HPDE6-E6E7 (cell line): ENCODE data around the gene ASB2.
A peak's percentile ranks its signal among the peaks of the same experiment; 100 is the strongest.

Experiments
- DNase-seq: peaks from one replicate; pipeline ENCODE4 v3.0.0; 2011; ENCODE audit warnings: missing footprints; ENCODE audit errors: extremely low spot score

The ASB2 gene

DNA sequence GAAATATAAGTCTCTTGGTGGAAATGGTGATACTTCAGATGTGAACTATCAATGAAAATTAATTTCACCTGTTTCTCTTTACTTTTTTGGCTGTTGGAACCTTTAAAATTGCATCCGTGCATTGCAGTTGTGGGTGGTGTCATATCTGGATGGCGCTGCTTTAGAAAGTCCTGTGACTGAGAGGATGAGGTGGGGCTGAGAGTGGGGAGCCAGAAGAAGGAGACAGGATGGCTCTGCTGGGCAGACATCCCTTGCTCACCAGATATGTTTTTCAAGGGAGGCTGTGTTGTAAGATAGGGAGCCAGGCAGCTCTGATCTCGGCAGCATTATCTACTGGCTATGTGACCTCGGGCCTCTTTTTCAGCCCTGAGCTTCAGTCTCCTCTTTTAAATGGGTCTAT lies 12.7 kb downstream of the ASB2 start:
- DNase-seq: no peak

DNA sequence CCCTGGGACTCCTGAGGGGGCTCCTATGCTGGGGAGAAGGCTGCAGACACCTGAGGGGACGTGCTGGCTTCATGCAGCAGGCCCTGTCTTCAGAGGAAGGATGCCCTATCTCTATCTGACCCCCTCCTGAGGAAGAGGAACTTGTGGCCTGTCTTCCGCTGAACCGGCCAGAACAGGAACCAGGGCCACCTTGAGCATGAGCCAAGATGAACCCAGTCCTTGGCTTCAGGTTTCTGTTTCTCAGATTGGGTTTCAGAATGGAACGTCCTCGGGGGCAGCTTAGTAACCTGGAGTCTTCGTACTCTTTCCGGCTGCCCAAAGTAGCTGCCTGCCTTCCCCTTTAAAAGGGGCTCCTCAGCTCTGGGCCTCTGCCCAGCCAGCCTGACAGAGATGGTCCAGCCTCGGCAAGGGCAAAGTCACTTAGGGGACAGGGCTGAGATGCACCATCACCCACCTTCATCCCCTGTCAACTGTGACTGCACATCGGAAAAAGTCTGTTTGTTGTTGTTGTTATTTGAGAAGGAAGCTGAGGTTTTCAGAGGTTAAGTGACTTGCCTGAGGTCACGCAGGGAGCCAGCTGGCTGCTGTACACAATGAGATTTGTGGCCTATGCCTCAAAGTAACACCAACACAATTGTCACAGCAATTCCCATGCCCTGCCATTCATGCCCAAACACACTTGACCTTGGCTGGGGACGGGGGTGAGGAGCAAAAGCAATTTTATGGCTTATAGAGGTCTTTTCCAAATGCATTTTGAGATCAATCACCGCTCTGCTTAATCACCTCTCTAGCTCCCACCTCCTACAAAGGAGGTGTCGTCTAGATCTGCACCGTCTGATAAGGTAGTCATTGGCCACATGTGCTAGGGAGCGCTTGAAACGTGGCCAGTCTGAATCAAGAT lies 13.4 kb downstream of the ASB2 start:
- no peak for DNase-seq

DNA sequence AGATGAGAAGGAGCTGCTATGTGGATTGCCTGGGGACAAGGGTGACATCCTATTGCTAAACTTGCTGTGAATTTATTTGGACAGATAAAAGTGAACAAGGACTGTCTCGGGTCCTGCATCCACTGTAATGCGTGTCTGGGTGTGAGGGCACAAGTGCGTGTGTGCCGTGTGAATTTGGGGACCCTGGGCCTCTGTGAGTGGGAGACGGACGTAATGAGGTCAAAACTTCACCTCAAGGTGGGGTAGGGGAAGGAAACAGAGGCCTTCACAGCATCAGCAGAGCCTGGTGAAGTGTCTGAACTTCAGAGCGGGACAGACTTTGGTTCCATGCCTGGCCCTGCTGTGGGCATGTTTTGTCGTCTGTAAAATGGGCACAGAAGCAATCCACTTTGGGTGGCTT lies 14.8 kb downstream of the ASB2 start:
- no peak for DNase-seq

- DNase-seq: no peak
Measured at GRCh38 chr14:93960774-93961438, 15.5 kb downstream of the ASB2 start.

- DNase-seq: no peak
Measured at GRCh38 chr14:93960108-93960475, 16.3 kb downstream of the ASB2 start.

- peak; percentile 98 for DNase-seq
Measured at GRCh38 chr14:93959239-93960107, 16.9 kb downstream of the ASB2 start.

DNA sequence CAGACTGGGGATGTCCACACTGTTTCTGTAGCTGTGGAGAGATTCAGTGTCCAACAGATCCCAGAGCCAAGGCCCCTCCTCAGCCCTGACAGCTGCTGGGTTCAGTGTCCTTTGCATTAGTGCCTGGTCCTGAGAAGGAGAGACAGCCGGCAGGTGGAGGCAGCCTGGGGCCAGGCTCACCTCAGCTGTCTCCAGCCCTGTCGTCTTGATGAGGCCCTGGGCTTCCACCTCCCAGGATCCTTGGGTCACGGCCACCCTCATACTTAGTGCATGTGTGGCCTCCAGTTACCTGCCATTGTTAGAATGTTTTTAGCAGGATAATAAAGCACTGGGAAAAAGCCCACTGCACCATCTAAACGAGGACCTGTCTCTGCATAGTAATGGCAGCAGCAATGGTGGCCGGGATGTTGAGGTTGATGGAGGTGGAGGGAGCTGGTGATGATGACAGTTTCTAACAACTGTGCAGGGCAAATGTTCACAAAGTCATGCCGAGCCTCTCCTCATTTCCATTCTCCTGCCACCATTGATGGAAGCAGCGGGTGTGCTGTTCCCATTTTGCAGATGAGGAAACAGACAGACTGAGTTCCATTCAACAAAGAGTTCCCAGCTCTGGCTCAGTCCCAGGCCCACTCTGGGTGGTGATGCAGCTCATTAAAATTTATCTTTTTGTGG lies 17.7 kb downstream of the ASB2 start:
- DNase-seq: no peak

GRCh38 chr14:93957751-93958566 lies 18.4 kb downstream of the ASB2 start:
- DNase-seq: no peak

GRCh38 chr14:93957333-93957710 lies 19.0 kb downstream of the ASB2 start:
- no peak for DNase-seq

DNA sequence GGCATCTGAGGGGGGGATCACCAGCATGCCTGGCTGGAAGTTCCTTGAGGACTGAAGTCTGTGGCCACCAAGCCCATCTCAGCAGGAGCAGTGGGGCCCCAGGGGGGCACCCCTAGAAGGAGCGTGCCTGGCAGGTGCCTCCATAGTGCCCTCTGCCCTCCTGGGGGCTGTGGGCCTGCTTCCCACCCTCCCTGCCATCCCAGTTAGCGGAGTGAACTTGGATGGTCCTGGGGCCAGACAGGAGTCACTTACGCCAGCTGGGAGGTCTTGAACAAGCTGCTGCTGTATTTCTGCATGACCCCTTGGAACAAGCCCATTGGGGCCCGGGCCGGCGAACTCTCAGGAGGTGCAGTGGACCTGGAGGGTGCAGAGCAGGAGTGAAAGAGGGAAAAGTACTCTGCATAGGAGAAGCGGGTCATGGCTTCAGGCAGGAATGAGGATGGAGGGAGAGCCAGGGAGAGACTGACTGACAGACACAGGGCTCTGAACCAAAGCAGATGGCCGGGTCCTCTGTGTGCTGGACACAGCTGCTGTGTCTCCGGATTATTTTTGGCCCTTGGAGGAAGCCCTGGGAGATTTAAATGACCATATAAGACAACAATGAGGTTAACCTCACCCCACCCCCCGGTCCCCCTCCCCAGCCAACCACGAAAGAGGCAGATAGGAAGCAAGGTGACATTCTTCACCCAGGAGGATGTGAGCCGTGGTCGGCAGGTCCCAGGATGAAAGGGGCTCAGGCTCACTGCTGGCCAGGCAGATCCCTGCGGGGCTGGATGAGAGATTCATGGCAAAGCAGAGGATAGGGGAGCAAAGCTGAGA lies 19.6 kb downstream of the ASB2 start:
- no peak for DNase-seq

- no peak for DNase-seq
Measured at GRCh38 chr14:93955850-93956481, 20.4 kb downstream of the ASB2 start.

DNA sequence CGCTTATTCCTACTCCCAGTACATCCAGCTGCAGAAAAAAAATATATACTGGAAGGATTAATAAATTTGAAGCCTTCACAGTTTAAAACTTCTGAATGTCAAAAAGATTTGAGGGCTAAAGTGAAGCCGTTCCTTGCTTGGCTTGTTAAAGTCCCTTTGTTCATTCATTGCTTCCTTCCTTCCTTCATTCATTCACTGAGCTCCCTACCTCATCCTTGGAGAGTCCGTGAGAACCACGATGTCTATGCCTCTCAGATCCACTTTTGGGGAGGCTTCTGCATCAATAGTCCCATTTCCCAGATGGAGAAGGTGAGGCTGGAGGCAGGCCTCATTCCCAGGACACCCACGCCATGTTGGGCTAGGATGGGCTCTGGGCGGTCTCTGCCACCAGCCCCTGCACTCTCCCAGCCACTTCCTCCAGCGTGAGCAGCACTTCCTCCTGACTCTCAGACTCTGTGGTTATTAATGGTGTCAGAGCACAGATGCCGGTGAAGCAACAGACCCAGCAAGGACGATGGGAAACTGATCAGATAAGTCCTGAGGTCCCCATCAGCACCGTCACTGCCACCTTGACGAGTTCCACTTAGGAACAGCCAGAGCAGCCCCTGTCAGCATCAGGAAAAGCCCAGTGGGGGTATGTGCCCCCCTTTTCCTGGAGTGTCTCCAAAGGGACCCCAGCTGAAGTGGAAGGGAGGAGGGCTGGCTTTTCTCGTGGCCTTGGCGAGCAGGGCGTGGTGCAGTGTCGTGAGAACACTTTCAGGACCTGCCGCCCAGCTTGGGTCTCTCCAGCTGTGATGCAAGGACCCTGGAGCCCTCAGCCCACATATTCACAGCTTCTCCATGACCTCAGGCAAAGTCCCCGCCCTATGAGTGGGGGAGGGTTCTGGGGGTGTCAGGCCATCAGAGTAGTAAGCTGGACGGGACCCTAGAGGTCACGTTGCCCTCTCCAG lies 21.2 kb downstream of the ASB2 start:
- DNase-seq: no peak

DNA sequence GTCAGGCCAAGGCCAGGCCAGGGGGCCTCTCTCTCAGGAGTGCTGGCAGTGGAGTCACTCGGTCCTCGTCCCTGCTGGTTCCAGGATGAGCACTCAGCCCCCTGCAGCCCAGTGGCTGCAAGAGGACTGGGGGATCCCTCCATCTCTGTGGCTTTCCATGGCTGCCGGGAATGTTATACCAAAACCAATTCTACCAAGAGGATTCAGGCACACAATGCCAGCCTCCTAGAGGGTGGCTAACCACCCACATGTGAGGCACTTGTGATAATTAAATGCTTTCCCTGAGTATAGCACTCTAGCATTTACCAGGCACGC lies 21.9 kb downstream of the ASB2 start:
- DNase-seq: no peak

DNA sequence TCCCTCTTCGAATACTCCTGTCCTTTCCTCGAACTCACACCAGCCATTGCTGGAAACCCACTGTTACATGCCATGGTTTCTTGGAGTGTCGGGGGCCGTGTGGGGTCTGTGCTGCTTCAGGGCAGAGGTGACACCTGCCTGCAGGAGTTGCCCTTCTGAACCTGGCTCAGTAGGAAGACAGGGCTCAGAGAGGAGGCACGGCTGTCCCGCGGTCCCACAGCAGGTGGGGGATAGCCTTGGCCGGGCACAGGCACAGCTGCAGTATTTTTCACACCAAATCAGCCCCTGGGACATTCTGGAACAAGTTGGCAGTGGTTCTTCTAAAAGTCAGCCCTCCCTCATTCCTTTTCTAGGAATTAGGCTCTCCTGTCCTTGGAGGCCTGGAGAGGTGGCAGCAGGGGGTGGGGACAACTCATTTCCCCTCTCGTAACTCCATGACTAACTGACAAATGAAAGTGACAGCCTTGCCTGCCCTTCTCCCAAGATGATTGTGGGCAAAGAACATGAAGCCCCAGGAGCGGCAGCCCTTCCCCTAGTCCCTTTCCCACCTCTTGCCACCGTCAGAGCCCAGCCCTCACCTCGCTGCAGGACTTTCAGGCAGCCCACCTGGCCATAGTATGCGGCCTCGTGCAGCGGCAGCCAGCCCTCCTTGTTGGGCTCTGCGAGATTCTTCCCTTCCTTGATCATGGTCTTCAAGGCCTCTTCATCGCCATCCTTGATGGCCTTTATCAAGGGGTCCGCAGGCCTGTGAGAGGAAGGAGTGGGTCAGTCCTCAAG lies 22.4 kb downstream of the ASB2 start:
- no peak for DNase-seq

DNA sequence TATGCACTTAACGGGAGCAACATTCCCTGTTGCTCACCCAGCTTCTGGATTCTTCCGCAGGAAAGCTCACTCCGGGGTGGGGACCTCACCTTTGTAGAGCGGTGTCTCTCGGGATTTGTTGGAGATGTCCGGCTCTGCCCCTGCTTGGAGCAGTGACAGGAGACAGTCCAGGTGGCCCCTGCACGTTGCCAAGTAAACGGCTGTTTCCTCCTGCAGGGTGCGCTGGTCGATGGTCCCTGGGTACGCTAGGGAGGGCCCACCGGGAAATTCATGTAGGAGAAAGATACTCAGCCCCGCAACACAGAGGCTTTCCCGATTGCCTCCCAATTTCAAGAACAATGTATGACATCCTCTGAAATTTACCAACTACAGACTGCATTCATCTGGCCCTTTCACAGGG lies 23.1 kb downstream of the ASB2 start:
- no peak for DNase-seq

- no peak for DNase-seq
Measured at GRCh38 chr14:93952829-93953228, 23.5 kb downstream of the ASB2 start.

DNA sequence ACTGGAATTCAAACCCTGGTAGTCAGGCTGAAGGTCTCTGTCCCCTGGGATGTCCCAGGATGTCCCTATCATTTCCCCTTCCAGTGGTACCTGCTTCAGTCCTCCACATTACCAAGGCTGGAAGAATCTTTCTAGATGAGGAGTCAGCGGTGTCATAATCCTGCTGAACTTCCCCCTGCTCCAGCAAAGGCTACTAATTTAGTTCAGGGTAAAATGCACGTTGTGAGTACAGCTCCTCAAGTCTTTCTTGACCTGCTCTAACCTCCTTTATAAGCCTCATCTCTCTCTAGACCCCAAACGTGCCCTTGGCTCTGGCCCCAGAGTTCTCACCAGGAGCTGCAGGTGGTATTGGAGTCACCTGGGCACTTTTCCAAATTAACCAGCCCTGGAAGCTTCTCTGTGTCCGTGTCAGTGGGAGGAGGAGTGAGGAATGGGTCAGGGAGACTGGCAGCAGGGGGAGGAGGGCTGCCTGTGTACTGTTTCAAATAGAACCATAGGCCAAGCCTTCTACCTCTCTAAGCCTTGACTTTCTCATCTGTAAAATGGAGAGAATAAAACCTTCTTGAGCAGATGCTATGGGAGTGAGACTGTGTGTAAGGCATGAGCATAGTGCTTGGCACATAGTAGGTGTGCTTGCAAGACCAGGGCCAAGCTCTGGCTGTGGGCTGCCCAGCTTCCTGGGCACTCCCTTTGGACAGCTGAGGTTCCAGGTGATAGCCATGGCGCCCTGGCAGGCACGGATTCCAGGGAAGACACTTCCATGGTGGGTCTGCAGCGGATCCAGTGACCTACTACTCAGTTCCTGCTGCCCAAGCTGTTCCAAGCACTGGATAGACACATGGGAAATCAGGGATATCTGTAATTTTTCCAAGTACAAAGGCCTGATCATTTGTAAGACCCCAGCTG lies 24.5 kb downstream of the ASB2 start:
- DNase-seq: no peak
